GM04503 (cell line): ENCODE results near the gene MGLL.
A peak's percentile ranks its signal among the peaks of the same experiment; 100 is the strongest.

Experiments used
- DNase-seq: peaks from one replicate; pipeline ENCODE4 v3.0.0-alpha.2; 2012; ENCODE audit warnings: low read depth

MGLL gene

GRCh38 chr3:127789990-127790881 is 32.1 kb downstream of the MGLL start:
- no peak for DNase-seq

DNA sequence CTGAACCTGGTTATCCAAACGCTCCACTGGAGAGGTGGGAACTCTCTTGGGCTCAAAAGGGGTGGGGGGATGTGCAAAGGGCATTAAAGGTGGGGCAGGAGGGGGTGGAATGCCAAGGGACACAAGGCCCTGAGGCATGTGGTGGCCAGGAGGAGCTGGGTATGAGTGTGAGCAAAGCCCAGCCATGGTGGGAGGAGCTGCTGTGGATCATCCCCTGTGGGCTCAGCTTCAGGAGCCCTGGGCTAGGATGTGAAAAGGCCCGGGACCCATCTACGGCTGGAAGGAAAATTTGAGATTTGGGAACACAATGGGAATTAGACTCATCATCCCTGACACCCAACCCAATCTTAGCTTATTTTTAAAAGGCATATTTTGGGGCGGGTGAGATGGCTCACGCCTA is 33.3 kb downstream of the MGLL start:
- no peak for DNase-seq

GRCh38 chr3:127788451-127788909 is 33.8 kb downstream of the MGLL start:
- DNase-seq: no peak

DNA sequence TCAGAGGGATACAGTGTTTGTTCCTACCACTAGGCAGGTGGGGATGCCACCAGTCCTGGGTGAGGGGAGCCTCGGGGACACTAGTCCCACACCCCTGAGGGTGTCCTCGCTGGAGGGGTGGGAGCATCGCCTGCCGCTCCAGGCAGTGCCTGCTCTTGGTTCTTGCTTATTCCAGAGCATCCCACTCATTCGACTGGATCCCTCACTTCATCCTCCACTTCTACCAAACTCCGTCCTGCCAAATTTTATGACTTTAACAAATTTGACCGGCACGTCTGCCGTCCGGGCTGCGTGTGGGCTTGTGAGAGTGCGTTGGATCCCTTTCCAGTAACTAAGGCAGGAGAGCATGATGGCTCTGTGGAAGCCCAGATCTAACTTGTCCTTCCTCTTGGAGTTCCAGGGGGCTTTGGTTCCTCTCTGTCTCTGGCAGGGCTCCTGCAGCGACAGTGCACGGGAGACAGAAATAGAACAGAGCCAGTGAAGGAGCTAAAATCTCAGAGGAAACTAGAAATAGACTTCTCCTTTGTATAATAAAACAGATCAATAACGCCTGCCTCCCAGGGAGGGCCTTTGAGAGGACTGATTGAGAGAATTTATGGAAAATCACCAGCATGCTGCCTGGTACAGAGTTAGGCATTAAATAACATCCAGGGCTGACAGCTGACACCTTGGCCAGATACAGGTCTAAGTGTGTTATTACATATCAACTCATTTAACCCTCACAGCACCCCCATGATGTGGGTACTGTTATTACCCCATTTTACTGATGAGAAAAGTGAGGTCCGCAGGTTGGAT is 34.5 kb downstream of the MGLL start:
- DNase-seq: no peak

GRCh38 chr3:127787071-127787490 is 35.2 kb downstream of the MGLL start:
- no peak for DNase-seq

- DNase-seq: no peak
These were observed 35.8 kb downstream of the MGLL start for GRCh38 chr3:127786353-127787070.

DNA sequence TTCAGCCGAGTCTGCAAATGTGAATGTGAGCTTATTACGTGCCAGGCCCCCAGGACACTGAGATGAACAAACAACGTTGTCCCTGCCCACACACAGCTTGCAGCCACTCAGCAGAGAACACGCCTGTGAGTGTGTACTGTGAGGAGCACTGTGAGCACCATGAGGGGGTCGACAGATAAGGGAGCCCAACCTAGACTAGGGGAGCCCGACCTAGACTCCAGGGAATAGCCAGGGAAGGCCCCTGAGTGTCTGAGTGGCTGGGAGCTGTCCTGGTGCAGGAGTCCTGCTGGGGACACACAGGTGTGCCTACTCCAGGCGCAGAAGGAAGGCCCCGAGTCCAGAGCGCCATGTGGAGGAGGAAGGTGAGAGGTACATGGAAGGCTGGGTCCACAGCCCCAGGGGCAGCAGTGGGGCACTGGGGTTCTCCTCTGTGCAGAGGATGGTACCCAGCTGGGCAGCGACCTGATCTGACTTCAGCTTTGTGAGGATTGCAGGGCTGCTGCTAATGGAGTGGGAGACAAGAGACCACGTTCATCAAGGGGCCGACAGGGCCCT is 36.5 kb downstream of the MGLL start:
- DNase-seq: no peak

GRCh38 chr3:127784865-127785710 is 37.2 kb downstream of the MGLL start:
- DNase-seq: no peak

DNA sequence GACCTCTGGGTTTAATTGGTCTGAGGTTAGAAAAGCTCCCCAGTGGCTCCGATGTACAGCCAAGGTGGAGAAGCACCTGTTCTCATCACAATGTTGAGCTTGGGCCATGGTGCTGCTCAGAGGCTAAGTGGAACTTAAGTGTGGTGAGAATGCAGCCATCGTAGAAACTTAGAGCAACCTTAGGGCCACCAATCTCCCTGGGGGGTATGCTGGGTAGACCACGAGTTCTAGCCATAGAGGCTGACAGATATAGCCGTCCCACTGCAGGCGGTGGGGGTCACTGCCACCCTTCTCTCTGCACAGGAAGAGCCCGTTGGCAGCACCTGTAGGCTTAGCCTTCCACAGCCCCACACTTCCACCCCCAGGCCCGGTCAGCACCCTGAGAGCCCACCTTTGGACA is 38.0 kb downstream of the MGLL start:
- no peak for DNase-seq

DNA sequence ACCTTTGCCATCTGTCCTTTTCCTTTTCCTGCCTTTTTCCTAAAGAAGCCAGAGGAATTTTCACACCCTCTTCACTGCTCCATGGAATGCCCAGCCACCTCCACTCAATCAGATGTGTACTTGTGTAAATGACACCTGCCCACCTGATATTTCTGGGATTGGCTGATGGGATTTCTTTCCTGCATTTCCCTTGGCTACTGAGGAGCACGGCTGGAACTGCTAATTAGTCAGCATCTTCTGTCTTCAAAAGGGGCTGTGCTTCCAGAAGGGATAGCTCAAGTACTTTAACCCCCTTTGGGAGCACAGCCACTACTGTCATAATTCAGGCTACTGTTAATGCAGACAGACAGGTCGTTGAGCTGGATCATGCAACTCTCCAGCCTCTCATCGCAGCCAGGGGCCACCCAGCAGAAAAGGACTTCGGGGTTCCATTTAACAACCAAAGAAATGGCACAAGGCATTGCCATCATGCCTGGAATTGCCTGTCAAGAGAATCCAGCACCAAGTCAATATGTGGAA is 38.6 kb downstream of the MGLL start:
- no peak for DNase-seq

DNA sequence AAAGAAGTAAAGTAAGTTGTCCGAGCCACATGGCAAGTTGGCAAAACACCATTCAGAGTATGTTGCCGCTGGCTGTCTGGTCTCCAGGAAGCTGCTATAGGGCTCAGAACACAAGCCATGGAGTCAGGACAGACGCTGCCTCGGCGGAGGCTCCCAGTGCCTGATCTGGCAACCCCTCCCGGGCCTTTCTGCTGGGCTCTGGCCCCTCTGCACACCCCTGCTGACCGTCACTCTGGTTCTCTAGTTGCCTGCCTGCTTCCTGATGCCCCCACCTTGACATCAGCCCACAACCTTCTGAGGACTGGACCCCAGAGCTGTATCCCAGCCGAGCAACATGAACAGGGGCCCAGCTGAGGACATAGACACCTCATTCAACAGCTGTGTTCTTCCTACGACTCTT is 39.1 kb downstream of the MGLL start:
- DNase-seq: no peak

- peak; percentile 92 for DNase-seq
These were observed 40.8 kb downstream of the MGLL start for GRCh38 chr3:127781411-127782001.

DNA sequence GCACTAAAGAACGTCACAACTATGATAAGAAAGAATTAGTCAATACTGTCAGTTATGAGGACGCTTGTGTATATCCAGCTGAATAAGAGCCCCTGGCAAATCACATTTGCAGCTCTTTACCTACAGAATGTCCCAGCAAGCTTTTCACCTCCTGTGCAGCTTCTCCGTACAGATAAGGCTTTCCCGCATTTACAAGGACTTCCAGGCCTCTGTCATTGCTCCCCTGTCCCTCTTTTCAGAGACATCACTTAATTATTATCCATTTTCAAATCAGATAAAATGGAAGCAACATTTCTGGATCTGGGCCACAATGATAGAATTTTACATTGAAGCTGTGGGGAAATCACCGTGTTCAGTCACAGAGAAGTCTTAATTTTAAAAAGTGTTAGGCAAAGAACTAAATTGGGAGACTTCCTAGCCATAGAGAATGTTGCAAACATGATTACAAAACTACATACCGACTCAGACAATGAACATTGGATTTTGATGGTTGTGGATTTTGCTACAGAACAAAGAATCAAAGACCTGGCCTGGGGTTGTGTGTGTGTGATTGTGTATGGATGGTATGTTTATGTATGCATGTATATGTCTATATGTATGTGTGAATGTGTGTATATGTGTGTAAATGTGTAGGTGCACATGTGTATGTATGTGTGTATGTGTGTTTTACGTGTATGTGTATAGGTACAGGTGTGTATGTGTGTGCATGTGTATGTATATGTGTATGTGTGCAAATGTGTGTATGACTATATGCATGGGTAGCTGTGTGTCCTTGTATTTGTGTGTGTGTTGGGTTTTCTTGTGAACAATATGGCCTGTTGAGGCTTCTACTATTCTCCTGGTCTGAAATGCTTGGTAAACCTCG is 41.5 kb downstream of the MGLL start:
- DNase-seq: no peak

DNA sequence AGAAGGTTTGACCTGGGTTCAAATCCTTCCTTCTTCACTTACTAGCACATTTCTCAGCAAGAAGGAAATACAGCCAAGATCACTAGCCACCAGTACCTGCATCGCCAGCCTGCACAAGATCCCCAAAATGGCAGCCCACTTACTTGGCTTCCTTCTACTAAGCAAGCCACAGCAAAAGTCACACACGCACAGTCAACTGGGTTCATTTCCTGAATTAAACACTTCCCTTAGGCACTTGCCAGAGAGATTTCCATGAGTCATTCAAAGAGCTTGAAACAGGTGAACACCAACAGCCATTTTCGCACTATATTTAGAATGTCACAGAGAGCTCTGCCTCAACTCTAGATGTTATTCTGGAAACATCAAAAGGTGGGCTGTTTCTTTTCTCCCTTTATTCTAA is 42.6 kb downstream of the MGLL start:
- DNase-seq: no peak

GRCh38 chr3:127777921-127778656 is 44.2 kb downstream of the MGLL start:
- DNase-seq: no peak

DNA sequence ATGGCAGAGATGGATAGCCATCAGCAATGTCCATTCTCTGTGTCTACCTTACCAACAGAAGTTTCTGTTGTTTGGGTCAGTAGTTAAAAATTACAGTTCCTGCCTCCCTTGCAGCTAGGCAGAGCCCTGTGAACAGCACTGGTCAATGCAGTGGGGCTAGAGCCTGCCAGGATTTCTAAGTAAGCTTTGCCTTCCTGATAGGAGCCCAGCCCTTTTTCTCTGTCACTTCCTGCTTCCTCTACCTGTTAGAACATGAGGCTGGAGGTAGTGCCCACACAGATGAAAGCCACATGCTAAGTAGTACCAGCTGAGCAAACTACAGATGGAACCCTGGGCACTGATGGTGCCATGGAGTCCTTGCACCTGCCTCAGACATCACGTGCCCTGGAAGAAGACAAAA is 45.0 kb downstream of the MGLL start:
- DNase-seq: no peak

GRCh38 chr3:127776347-127776746 is 46.0 kb downstream of the MGLL start:
- DNase-seq: no peak

- no peak for DNase-seq
These were observed 46.8 kb downstream of the MGLL start for GRCh38 chr3:127775398-127776109.
